Liver (tissue), 9 donors: ENCODE measurements around the gene TWSG1. TPM values are rescaled to one million over a fixed set of nuclear protein-coding genes. Genes with fewer than 3 reads are reported as not detected.

Experiments used
- DNase-seq: peaks from one replicate; pipeline ENCODE4 v3.0.0-alpha.2; 2017; ENCODE audit warnings: low spot score
- H3K27ac ChIP-seq, 2 donors: one replicate each; pipeline ENCODE4 v1.7.0; 2013; ENCODE audit warnings: inconsistent platforms in 2 of 2, low read length in 2 of 2, control low read depth in 1 of 2, low read depth in 1 of 2, mild to moderate bottlenecking in 1 of 2
- H3K27me3 ChIP-seq, 4 donors: one replicate each; pipeline versions ENCODE4 v1.6.1 to v1.7.0; 2013; ENCODE audit warnings: low read length in 3 of 4, inconsistent platforms in 1 of 4, mild to moderate bottlenecking in 1 of 4, moderate library complexity in 1 of 4; ENCODE audit not compliant: control insufficient read depth in 4 of 4, insufficient read depth in 4 of 4
- H3K36me3 ChIP-seq, 4 donors: one replicate each; pipeline versions ENCODE4 v1.6.1 to v1.7.0; 2013; ENCODE audit warnings: low read length in 3 of 4, mild to moderate bottlenecking in 3 of 4, low read depth in 1 of 4, moderate library complexity in 1 of 4; ENCODE audit not compliant: control insufficient read depth in 4 of 4, insufficient read depth in 3 of 4
- H3K4me1 ChIP-seq, 4 donors: one replicate each; pipeline versions ENCODE4 v1.6.1 to v1.7.0; 2013; ENCODE audit warnings: low read length in 3 of 4, mild to moderate bottlenecking in 3 of 4, moderate library complexity in 1 of 4; ENCODE audit not compliant: control insufficient read depth in 4 of 4, insufficient read depth in 4 of 4
- H3K4me3 ChIP-seq, 3 donors: one replicate each; pipeline versions ENCODE4 v1.6.1 to v1.7.0; 2013; ENCODE audit warnings: low read length in 3 of 3, control low read depth in 1 of 3, low read depth in 1 of 3, mild to moderate bottlenecking in 1 of 3
- H3K9ac ChIP-seq, 2 donors: one replicate each; pipeline ENCODE4 v1.7.0; 2013; ENCODE audit warnings: low read length in 2 of 2, mild to moderate bottlenecking in 2 of 2, moderate library complexity in 2 of 2, control low read depth in 1 of 2, low read depth in 1 of 2
- H3K9me3 ChIP-seq, 4 donors: one replicate each; pipeline versions ENCODE4 v1.6.1 to v1.7.0; 2013; ENCODE audit warnings: low read length in 3 of 4; ENCODE audit not compliant: control insufficient read depth in 4 of 4
- ATF3 ChIP-seq: IDR thresholded peaks from 2 replicates; pipeline ENCODE4 v1.6.1; 2016; ENCODE audit warnings: antibody characterized with exemption
- CTCF ChIP-seq: fragments of 150-350 bp; IDR thresholded peaks from 2 replicates; pipeline ENCODE4 v1.5.1; 2017; ENCODE audit warnings: improper control_type of control experiment, low read depth, low read length; ENCODE audit not compliant: missing input control
- EGR1 ChIP-seq, 2 donors: IDR thresholded peaks; 2 replicates each; pipeline ENCODE4 v1.6.1; 2016 to 2018; ENCODE audit warnings: antibody characterized with exemption in 2 of 2, low read depth in 2 of 2
- FOXA1 ChIP-seq: IDR thresholded peaks from 2 replicates; pipeline ENCODE4 v1.6.1; 2016; ENCODE audit warnings: antibody characterized with exemption
- FOXA2 ChIP-seq: IDR thresholded peaks from 2 replicates; pipeline ENCODE4 v1.6.1; 2016; ENCODE audit warnings: antibody characterized with exemption
- GABPA ChIP-seq, 2 donors: IDR thresholded peaks in 1 of 2; conservative IDR thresholded peaks in 1 of 2; 2 replicates each; pipeline ENCODE4 v1.6.1; 2016; ENCODE audit warnings: antibody characterized with exemption in 2 of 2, mild to moderate bottlenecking in 1 of 2, moderate library complexity in 1 of 2
- HNF4A ChIP-seq, 2 donors: conservative IDR thresholded peaks; 2 replicates each; pipeline ENCODE4 v1.6.1; 2016; ENCODE audit warnings: antibody characterized with exemption in 2 of 2, mild to moderate bottlenecking in 2 of 2
- HNF4G ChIP-seq: IDR thresholded peaks from 2 replicates; pipeline ENCODE4 v1.6.1; 2016; ENCODE audit warnings: antibody characterized with exemption
- JUND ChIP-seq, 2 donors: IDR thresholded peaks; 2 replicates each; pipeline ENCODE4 v1.6.1; 2016; ENCODE audit warnings: antibody characterized with exemption in 2 of 2
- MAX ChIP-seq: IDR thresholded peaks from 2 replicates; pipeline ENCODE4 v1.6.1; 2016; ENCODE audit warnings: antibody characterized with exemption
- NR2F2 ChIP-seq: IDR thresholded peaks from 2 replicates; pipeline ENCODE4 v1.6.1; 2016; ENCODE audit warnings: antibody characterized with exemption
- RAD21 ChIP-seq, 2 donors: IDR thresholded peaks; 2 replicates each; pipeline ENCODE4 v1.6.1; 2016; ENCODE audit warnings: antibody characterized with exemption in 2 of 2, mild to moderate bottlenecking in 2 of 2
- REST ChIP-seq: IDR thresholded peaks from 2 replicates; pipeline ENCODE4 v1.6.1; 2016; ENCODE audit warnings: antibody characterized with exemption, mild to moderate bottlenecking
- RXRA ChIP-seq, 2 donors: IDR thresholded peaks; 2 replicates each; pipeline ENCODE4 v1.6.1; 2017 to 2018; ENCODE audit warnings: antibody characterized with exemption in 2 of 2, mild to moderate bottlenecking in 1 of 2
- SP1 ChIP-seq: IDR thresholded peaks from 2 replicates; pipeline ENCODE4 v1.6.1; 2018; ENCODE audit warnings: antibody characterized with exemption, mild to moderate bottlenecking
- TAF1 ChIP-seq: conservative IDR thresholded peaks from 2 replicates; pipeline ENCODE4 v1.6.1; 2016; ENCODE audit warnings: antibody characterized with exemption, mild to moderate bottlenecking
- YY1 ChIP-seq: IDR thresholded peaks from 2 replicates; pipeline ENCODE4 v1.6.1; 2016; ENCODE audit warnings: antibody characterized with exemption, mild to moderate bottlenecking
- ZBTB33 ChIP-seq: IDR thresholded peaks from 2 replicates; pipeline ENCODE4 v1.6.1; 2016; ENCODE audit warnings: antibody characterized with exemption
- WGBS: extraction: QIAGEN DNeasy Blood & Tissue Kit; methylation state at CpG from one replicate; pipeline ENCODE4 v1.1.7; 2013; 5-methylcytosine and 5-hydroxymethylcytosine counted together
- polyA plus RNA-seq, 2 donors: library from polyadenylated mRNA; stranded (reverse) in 1 of 2; unstranded in 1 of 2; fragments of 200-250 nt in 1 of 2; fragments of >200 nt in 1 of 2; fragmentation: Nextera tagmentation in 1 of 2; extraction: Ambion mirVana in 1 of 2; gene quantifications; one replicate each; pipeline versions ENCODE4 v1.2.1 to v1.2.3, GENCODE V29; 2013 to 2015
- total RNA-seq, 2 donors: library from RNA; depleted of rRNA; stranded (reverse); fragments of >200 nt; gene quantifications; one replicate each; pipeline ENCODE4 v1.2.3, GENCODE V29; 2014
- donor health status: healthy.
- donor health status: healthy.
- donor health status: healthy.
- donor health status: healthy.
- donor health status: healthy.

Gene TWSG1
- total and polyA plus RNA-seq, 4 donors, result 3.9 to 11.1 (median 5.4) TPM

- no peaks in the 10 kb centered on the region for H3K27me3 ChIP-seq
- peaks cover 4 to 12% (median 7%) of the 10 kb centered on the region in 4 donors for H3K9me3 ChIP-seq
- no peaks in the 10 kb centered on the region for H3K4me1 ChIP-seq
- no peak for TF ChIP-seq HNF4A (conservative IDR thresholded peaks at IDR 0.05)
- no peak for TF ChIP-seq TAF1
- TF ChIP-seq FOXA1, result no peak
- TF ChIP-seq ZBTB33, result no peak
- no peak for TF ChIP-seq ATF3
- TF ChIP-seq MAX, result no peak
- TF ChIP-seq HNF4G, result no peak
- no peak for TF ChIP-seq NR2F2
- TF ChIP-seq JUND (IDR thresholded peaks at IDR 0.05), result no peak
- no peak for DNase-seq
- WGBS, result 98% methylated on average over 24 of the region's 24 CpGs
- no peaks in the 10 kb centered on the region for H3K36me3 ChIP-seq
- no peak overlapping the region for H3K4me3 ChIP-seq
- no peak overlapping the region for H3K27ac ChIP-seq
- no peak overlapping the region for H3K9ac ChIP-seq
These were observed 37.6 kb upstream of the TWSG1 start for GRCh38 chr18:9297007-9297393.

GRCh38 chr18:9304388-9305070, 30.0 kb upstream of the TWSG1 start:
- 92% methylated on average over 6 of the region's 6 CpGs for WGBS
- Histone ChIP-seq H3K9me3 (peaks cover 0 to 12% (median 6%) of the 10 kb centered on the region in 4 donors), H3K27me3 (no peaks in the 10 kb centered on the region), H3K27ac (no peak overlapping the region), H3K4me3 (no peak overlapping the region), H3K9ac (no peak overlapping the region), H3K4me1 (no peaks in the 10 kb centered on the region), H3K36me3 (no peaks in the 10 kb centered on the region)
- TF ChIP-seq CTCF (no peak), ZBTB33 (no peak), REST (no peak), RAD21 (IDR thresholded peaks at IDR 0.05) (no peak), NR2F2 (no peak), HNF4G (no peak), SP1 (no peak), MAX (no peak), FOXA2 (no peak), JUND (IDR thresholded peaks at IDR 0.05) (no peak), ATF3 (no peak), TAF1 (no peak), FOXA1 (no peak), YY1 (no peak), RXRA (IDR thresholded peaks at IDR 0.05) (no peak), HNF4A (conservative IDR thresholded peaks at IDR 0.05) (no peak), GABPA (IDR thresholded peaks at IDR 0.05 in 1 of 2, conservative IDR thresholded peaks at IDR 0.05 in 1 of 2) (no peak), EGR1 (IDR thresholded peaks at IDR 0.05; ENCODE audit: low read depth in 2 of 2) (no peak)
- no peak for DNase-seq
